Adrenal gland (tissue), 5 donors: Measurements from ENCODE around the gene PSMB2.

Experiments used
- POLR2A ChIP-seq, 2 donors: fragments of 450-650 bp; IDR thresholded peaks; one replicate each; pipeline ENCODE4 v1.6.1; 2017; ENCODE audit warnings: antibody characterized with exemption in 2 of 2, mild to moderate bottlenecking in 2 of 2, moderate library complexity in 1 of 2
- TF ChIP-seq, protein P1 (sequence below), 6 experiments: fragments of 450-650 bp in 4 of 6; fragments of 200-600 bp in 2 of 6; sonication (generic) in 1 of 6; IDR thresholded peaks; 1 replicate in 5 of 6; 2 replicates in 1 of 6; pipeline versions ENCODE4 v1.5.1 to v1.8.0; 2016 to 2021; ENCODE audit warnings: antibody characterized with exemption in 6 of 6, mild to moderate bottlenecking in 2 of 6, moderate library complexity in 1 of 6
- donor health status: DM: no; HTN: no; CAD: no.

DNA sequence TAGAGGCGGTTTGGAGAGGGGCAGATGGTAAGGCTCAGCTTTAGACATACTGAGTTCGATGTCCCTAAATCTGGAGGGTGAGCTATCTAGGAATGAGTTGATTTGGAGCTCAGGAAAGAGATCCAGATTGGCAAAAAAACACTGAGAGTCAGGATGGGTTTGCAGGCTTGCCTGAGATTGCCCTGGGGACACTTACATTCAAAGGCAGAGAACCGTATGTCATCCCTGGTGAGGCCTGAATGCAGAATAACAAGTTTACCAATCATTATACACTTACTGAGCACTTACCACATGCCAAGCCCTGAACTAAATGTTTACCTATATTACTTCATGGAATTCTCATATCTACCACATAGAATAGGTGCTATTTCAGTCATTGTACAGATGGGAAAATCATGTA lies 40.7 kb downstream of the PSMB2 start:
- no peak for TF ChIP-seq POLR2A (IDR thresholded peaks at IDR 0.05)
- TF ChIP-seq, protein P1, sequence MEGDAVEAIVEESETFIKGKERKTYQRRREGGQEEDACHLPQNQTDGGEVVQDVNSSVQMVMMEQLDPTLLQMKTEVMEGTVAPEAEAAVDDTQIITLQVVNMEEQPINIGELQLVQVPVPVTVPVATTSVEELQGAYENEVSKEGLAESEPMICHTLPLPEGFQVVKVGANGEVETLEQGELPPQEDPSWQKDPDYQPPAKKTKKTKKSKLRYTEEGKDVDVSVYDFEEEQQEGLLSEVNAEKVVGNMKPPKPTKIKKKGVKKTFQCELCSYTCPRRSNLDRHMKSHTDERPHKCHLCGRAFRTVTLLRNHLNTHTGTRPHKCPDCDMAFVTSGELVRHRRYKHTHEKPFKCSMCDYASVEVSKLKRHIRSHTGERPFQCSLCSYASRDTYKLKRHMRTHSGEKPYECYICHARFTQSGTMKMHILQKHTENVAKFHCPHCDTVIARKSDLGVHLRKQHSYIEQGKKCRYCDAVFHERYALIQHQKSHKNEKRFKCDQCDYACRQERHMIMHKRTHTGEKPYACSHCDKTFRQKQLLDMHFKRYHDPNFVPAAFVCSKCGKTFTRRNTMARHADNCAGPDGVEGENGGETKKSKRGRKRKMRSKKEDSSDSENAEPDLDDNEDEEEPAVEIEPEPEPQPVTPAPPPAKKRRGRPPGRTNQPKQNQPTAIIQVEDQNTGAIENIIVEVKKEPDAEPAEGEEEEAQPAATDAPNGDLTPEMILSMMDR (IDR thresholded peaks at IDR 0.05) = no peak
